CD14-positive monocyte (primary cell): ENCODE results near the gene TCEANC2. TPM values are rescaled to one million over a fixed set of nuclear protein-coding genes. Genes with fewer than 3 reads are reported as not detected.

ENCODE experiments used
- DNase-seq, 3 donors: peaks; one replicate each; pipeline ENCODE4 v3.0.0-alpha.2; 2011 to 2022
- H2AFZ ChIP-seq: 2 replicates; pipeline ENCODE4 v1.6.0; 2012; ENCODE audit warnings: mild to moderate bottlenecking, low read depth, low read length, inconsistent platforms; ENCODE audit not compliant: insufficient read depth, poor library complexity, severe bottlenecking
- H3K27ac ChIP-seq, 2 donors: 1 replicate in 1 of 2; 2 replicates in 1 of 2; pipeline ENCODE4 v1.5.1; 2012 to 2013; ENCODE audit warnings: low read length in 2 of 2, control low read depth in 1 of 2, inconsistent platforms in 1 of 2, low read depth in 1 of 2, mild to moderate bottlenecking in 1 of 2
- H3K27me3 ChIP-seq, 2 donors: one replicate each; pipeline versions ENCODE4 v1.6.0 to v1.6.1; 2011 to 2013; ENCODE audit warnings: low read length in 2 of 2; ENCODE audit not compliant: control insufficient read depth in 2 of 2, insufficient read depth in 2 of 2
- H3K36me3 ChIP-seq, 2 donors: replicated peaks in 1 of 2; 1 replicate in 1 of 2; 2 replicates in 1 of 2; pipeline versions ENCODE4 v1.5.1 to v1.6.1; 2012 to 2013; ENCODE audit warnings: low read length in 2 of 2, control low read depth in 1 of 2, inconsistent platforms in 1 of 2, mild to moderate bottlenecking in 1 of 2; ENCODE audit not compliant: insufficient read depth in 2 of 2, control insufficient read depth in 1 of 2
- H3K4me1 ChIP-seq, 2 donors: 1 replicate in 1 of 2; 2 replicates in 1 of 2; pipeline versions ENCODE4 v1.5.1 to v1.6.1; 2012 to 2013; ENCODE audit warnings: low read length in 2 of 2, control low read depth in 1 of 2, inconsistent platforms in 1 of 2, mild to moderate bottlenecking in 1 of 2, moderate library complexity in 1 of 2; ENCODE audit not compliant: insufficient read depth in 2 of 2, control insufficient read depth in 1 of 2
- H3K4me2 ChIP-seq: replicated peaks from 2 replicates; pipeline ENCODE3; 2012; ENCODE audit warnings: low read length, moderate library complexity, mild to moderate bottlenecking; ENCODE audit not compliant: poor library complexity, severe bottlenecking; ENCODE audit errors: extremely low read depth
- H3K4me3 ChIP-seq, 3 experiments: fragments of 200-600 bp in 1 of 3; sonication (generic) in 1 of 3; replicated peaks in 1 of 3; 1 replicate in 2 of 3; 2 replicates in 1 of 3; pipeline ENCODE4 v1.5.1; 2011 to 2013; ENCODE audit warnings: low read length in 3 of 3, mild to moderate bottlenecking in 3 of 3, control low read depth in 2 of 3, low read depth in 2 of 3, inconsistent platforms in 1 of 3, moderate library complexity in 1 of 3
- H3K79me2 ChIP-seq: 2 replicates; pipeline ENCODE4 v1.6.0; 2012; ENCODE audit warnings: mild to moderate bottlenecking, control low read depth, inconsistent platforms, low read length, moderate library complexity; ENCODE audit not compliant: insufficient read depth
- H3K9ac ChIP-seq: 2 replicates; pipeline ENCODE4 v1.6.0; 2017; ENCODE audit warnings: low read length, mild to moderate bottlenecking; ENCODE audit not compliant: insufficient read depth, poor library complexity, severe bottlenecking
- H3K9me3 ChIP-seq, 2 donors: replicated peaks in 1 of 2; 1 replicate in 1 of 2; 2 replicates in 1 of 2; pipeline versions ENCODE4 v1.5.1 to v1.6.1; 2012 to 2013; ENCODE audit warnings: low read length in 2 of 2, control low read depth in 1 of 2; ENCODE audit not compliant: control insufficient read depth in 1 of 2, insufficient read depth in 1 of 2
- H4K20me1 ChIP-seq: 2 replicates; pipeline ENCODE4 v1.6.0; 2012; ENCODE audit warnings: mild to moderate bottlenecking, low read length, control low read depth, moderate library complexity; ENCODE audit not compliant: insufficient read depth
- H3K27ac Mint-ChIP-seq, 7 donors: one replicate each; pipeline ENCODE4 v1.8.0; 2020; ENCODE audit warnings: mild to moderate bottlenecking in 7 of 7, mixed read lengths in 7 of 7, moderate library complexity in 6 of 7, inconsistent platforms in 2 of 7
- H3K27me3 Mint-ChIP-seq, 3 donors: one replicate each; pipeline ENCODE4 v1.8.0; 2021 to 2022; ENCODE audit warnings: low read depth in 3 of 3, mild to moderate bottlenecking in 3 of 3, mixed read lengths in 3 of 3, moderate library complexity in 3 of 3, inconsistent platforms in 1 of 3
- H3K36me3 Mint-ChIP-seq, 2 donors: one replicate each; pipeline ENCODE4 v1.8.0; 2020; ENCODE audit warnings: mixed read lengths in 2 of 2, inconsistent platforms in 1 of 2, mild to moderate bottlenecking in 1 of 2
- H3K4me1 Mint-ChIP-seq: one replicate; pipeline ENCODE4 v1.8.0; 2020; ENCODE audit warnings: mild to moderate bottlenecking, mixed read lengths
- H3K4me3 Mint-ChIP-seq, 2 donors: one replicate each; pipeline ENCODE4 v1.8.0; 2020; ENCODE audit warnings: mild to moderate bottlenecking in 2 of 2, mixed read lengths in 2 of 2, moderate library complexity in 1 of 2
- H3K9me3 Mint-ChIP-seq, 7 donors: one replicate each; pipeline ENCODE4 v1.8.0; 2020 to 2022; ENCODE audit warnings: mixed read lengths in 7 of 7, mild to moderate bottlenecking in 6 of 7, moderate library complexity in 6 of 7, inconsistent platforms in 2 of 7
- WGBS: methylation state at CpG from one replicate; pipeline ENCODE4 v1.1.5; 2013; ENCODE audit warnings: missing lambda C conversion rate; ENCODE audit not compliant: insufficient coverage; 5-methylcytosine and 5-hydroxymethylcytosine counted together
- intact Hi-C, 2 donors: fragments of 100-400 bp; cut with micrococcal nuclease; formaldehyde crosslinking; loops; one replicate each; pipeline versions ENCODE4 v1.15.0 to v1.15.1; 2023
- polyA plus RNA-seq, 3 donors: library from polyadenylated mRNA; depleted of rRNA in 1 of 3; unstranded in 2 of 3; stranded (reverse) in 1 of 3; fragments of 300-500 nt in 2 of 3; fragments of >200 nt in 1 of 3; fragmentation: Illumina TruSeq in 2 of 3; gene quantifications; 1 replicate in 2 of 3; 2 replicates in 1 of 3; pipeline ENCODE4 v1.2.3, GENCODE V29; 2012 to 2021
- TF ChIP-seq, protein P1 (sequence below): fragments of 200-600 bp; IDR thresholded peaks from one replicate; pipeline ENCODE4 v1.8.0; 2022; ENCODE audit warnings: antibody characterized with exemption, mild to moderate bottlenecking

TCEANC2 gene
- polyA plus RNA-seq, 3 donors = 3.0 to 6.7 (median 3.8) TPM

DNA sequence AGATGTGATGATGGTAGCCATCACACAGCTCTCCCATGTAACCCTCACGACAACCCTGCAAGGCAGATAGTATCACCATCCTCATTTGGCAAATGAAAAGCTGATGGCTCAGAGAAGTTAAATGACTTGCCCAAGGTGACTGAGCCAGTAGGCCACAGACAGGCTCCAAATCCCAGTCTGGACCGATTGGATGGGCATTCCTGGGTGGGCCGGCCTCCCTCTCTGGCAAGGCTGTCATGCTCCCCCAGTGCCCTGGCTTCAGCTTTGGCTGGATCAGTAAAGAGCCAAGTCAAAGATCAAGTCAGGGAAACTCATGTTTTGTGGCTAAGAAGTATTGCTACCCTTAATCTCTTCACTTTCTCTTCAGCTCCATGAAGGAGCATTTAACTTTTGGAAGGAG is 58.2 kb downstream of the TCEANC2 start:
- no peaks in the 10 kb centered on the region for H3K79me2 ChIP-seq
- 100% methylated on average over 1 of the region's 3 CpGs for WGBS
- H3K9ac ChIP-seq = no peak overlapping the region
- H2AFZ ChIP-seq = no peak overlapping the region
- H3K36me3 Mint-ChIP-seq = peaks cover 0 to 3% of the 10 kb centered on the region in 2 donors
- no peak overlapping the region for H3K27ac Mint-ChIP-seq
- no peak overlapping the region for H3K4me2 ChIP-seq
- H3K9me3 Mint-ChIP-seq = no peaks in the 10 kb centered on the region
- no peaks in the 10 kb centered on the region for H4K20me1 ChIP-seq
- no peaks in the 10 kb centered on the region for H3K27me3 ChIP-seq
- H3K4me1 Mint-ChIP-seq = no peaks in the 10 kb centered on the region
- H3K36me3 ChIP-seq = no peaks in the 10 kb centered on the region
- no peaks in the 10 kb centered on the region for H3K4me1 ChIP-seq
- no peaks in the 10 kb centered on the region for H3K9me3 ChIP-seq
- no peak for DNase-seq
- TF ChIP-seq, protein P1, sequence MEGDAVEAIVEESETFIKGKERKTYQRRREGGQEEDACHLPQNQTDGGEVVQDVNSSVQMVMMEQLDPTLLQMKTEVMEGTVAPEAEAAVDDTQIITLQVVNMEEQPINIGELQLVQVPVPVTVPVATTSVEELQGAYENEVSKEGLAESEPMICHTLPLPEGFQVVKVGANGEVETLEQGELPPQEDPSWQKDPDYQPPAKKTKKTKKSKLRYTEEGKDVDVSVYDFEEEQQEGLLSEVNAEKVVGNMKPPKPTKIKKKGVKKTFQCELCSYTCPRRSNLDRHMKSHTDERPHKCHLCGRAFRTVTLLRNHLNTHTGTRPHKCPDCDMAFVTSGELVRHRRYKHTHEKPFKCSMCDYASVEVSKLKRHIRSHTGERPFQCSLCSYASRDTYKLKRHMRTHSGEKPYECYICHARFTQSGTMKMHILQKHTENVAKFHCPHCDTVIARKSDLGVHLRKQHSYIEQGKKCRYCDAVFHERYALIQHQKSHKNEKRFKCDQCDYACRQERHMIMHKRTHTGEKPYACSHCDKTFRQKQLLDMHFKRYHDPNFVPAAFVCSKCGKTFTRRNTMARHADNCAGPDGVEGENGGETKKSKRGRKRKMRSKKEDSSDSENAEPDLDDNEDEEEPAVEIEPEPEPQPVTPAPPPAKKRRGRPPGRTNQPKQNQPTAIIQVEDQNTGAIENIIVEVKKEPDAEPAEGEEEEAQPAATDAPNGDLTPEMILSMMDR = no peak
- no peaks in the 10 kb centered on the region for H3K27me3 Mint-ChIP-seq
- no peak overlapping the region for H3K4me3 ChIP-seq
- H3K4me3 Mint-ChIP-seq = peak overlapping the region in 1 of 2 donors; percentile 17
- H3K27ac ChIP-seq = no peak overlapping the region
- intact Hi-C loops = no loop called here

DNA sequence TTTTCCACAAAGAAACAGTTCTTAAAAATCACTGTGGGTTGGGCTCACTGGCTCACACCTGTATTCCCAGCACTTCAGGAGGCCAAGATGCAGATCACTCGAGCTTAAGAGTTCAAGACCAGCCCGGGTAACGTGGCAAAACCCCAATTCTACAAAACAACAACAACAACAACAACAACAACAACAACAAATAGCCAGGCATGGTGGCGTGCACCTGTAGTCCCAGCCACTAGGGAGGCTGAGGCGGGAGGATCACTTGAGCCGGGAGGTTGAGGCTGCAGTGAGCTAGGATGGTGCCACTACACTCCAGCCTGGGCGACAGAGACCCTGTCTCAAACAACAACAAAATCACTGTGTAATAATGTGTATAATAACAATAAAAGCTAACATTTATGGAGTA is 58.6 kb downstream of the TCEANC2 start:
- Histone ChIP-seq H4K20me1 (no peaks in the 10 kb centered on the region), H3K4me2 (no peak overlapping the region), H3K9me3 (no peaks in the 10 kb centered on the region), H3K9ac (no peak overlapping the region), H3K27me3 (no peaks in the 10 kb centered on the region), H3K27ac (no peak overlapping the region), H3K36me3 (no peaks in the 10 kb centered on the region), H3K4me1 (no peaks in the 10 kb centered on the region), H3K4me3 (no peak overlapping the region), H3K79me2 (no peaks in the 10 kb centered on the region), H2AFZ (no peak overlapping the region)
- TF ChIP-seq, protein P1 = no peak
- Mint-ChIP-seq H3K27me3 (no peaks in the 10 kb centered on the region), H3K36me3 (peaks cover 0 to 3% of the 10 kb centered on the region in 2 donors), H3K9me3 (no peaks in the 10 kb centered on the region), H3K27ac (no peak overlapping the region), H3K4me1 (no peaks in the 10 kb centered on the region), H3K4me3 (no peak overlapping the region)
- intact Hi-C loops = no loop called here
- DNase-seq = no peak
- WGBS = 87% methylated on average over 5 of the region's 7 CpGs
